HepG2 (cell line): Measurements from ENCODE around the gene NINJ2. TPM values are rescaled to one million over a fixed set of nuclear protein-coding genes. Genes with fewer than 3 reads are reported as not detected.

ENCODE experiments used
- ELF1 ChIP-seq: sonication (generic); formaldehyde crosslinking; IDR thresholded peaks from 2 replicates; pipeline ENCODE4 v1.4.0; 2020; ENCODE audit warnings: missing genetic modification reagents
- HIC2 ChIP-seq: sonication (generic); formaldehyde crosslinking; IDR thresholded peaks from 2 replicates; pipeline ENCODE4 v1.9.0; 2022; ENCODE audit warnings: low read depth, missing genetic modification reagents
- HNRNPLL ChIP-seq: fragments of 200-400 bp; formaldehyde crosslinking; IDR thresholded peaks from 2 replicates; pipeline ENCODE4 v1.6.1; 2017; ENCODE audit warnings: mild to moderate bottlenecking, low read depth, low read length; ENCODE audit not compliant: poor library complexity, severe bottlenecking
- RBM39 ChIP-seq: fragments of 200-400 bp; formaldehyde crosslinking; IDR thresholded peaks from one replicate; pipeline ENCODE4 v1.6.1; 2018; ENCODE audit warnings: antibody characterized with exemption, mild to moderate bottlenecking, low read depth, low read length; ENCODE audit not compliant: poor library complexity, severe bottlenecking
- ZBTB7A ChIP-seq: sonication (generic); formaldehyde crosslinking; IDR thresholded peaks from 2 replicates; pipeline ENCODE4 v1.8.0; 2022; ENCODE audit warnings: mild to moderate bottlenecking, missing genetic modification reagents
- ZFX ChIP-seq: sonication (generic); formaldehyde crosslinking; IDR thresholded peaks from 2 replicates; pipeline ENCODE4 v1.4.0; 2020; ENCODE audit warnings: mild to moderate bottlenecking, low read depth, missing genetic modification reagents, moderate library complexity
- ZNF263 ChIP-seq: sonication (generic); formaldehyde crosslinking; IDR thresholded peaks from 2 replicates; pipeline ENCODE4 v1.4.0; 2020; ENCODE audit warnings: missing genetic modification reagents
- ZNF609 ChIP-seq: sonication (generic); formaldehyde crosslinking; IDR thresholded peaks from 2 replicates; pipeline ENCODE4 v1.4.0; 2020; ENCODE audit warnings: mild to moderate bottlenecking, missing genetic modification reagents, borderline replicate concordance
- ZNF615 ChIP-seq: sonication (generic); formaldehyde crosslinking; IDR thresholded peaks from 2 replicates; pipeline ENCODE4 v1.5.0; 2020; ENCODE audit warnings: mild to moderate bottlenecking, missing genetic modification reagents, borderline replicate concordance
- ZNF7 ChIP-seq: IDR thresholded peaks from 2 replicates; pipeline ENCODE4 v1.6.1; 2016; ENCODE audit warnings: missing biosample characterization, missing genetic modification reagents
- ZSCAN9 ChIP-seq: IDR thresholded peaks from 2 replicates; pipeline ENCODE4 v1.6.1; 2016; ENCODE audit warnings: borderline replicate concordance
- polyA plus RNA-seq, 8 experiments: library from polyadenylated mRNA; depleted of rRNA in 3 of 8; stranded (reverse) in 7 of 8; unstranded in 1 of 8; fragments of >200 nt; fragmentation: Illumina TruSeq in 4 of 8; extraction: Trizol in 4 of 8; gene quantifications; 2 replicates each; pipeline versions ENCODE4 v1.2.1 to v1.2.3, GENCODE V29; 2011 to 2016; ENCODE audit warnings: low read depth in 4 of 8, missing spikeins in 1 of 8, mixed read lengths in 1 of 8; ENCODE audit not compliant: insufficient read depth in 1 of 8
- total RNA-seq, 5 experiments: library from RNA; depleted of rRNA; stranded (reverse); fragments of >200 nt; fragmentation: Illumina TruSeq; extraction: Trizol; gene quantifications; 2 replicates each; pipeline ENCODE4 v1.2.3, GENCODE V29; 2016; ENCODE audit warnings: low read depth in 1 of 5
- TF ChIP-seq, protein P1 (sequence below): sonication (generic); formaldehyde crosslinking; IDR thresholded peaks from 2 replicates; pipeline ENCODE4 v1.4.0; 2020; ENCODE audit warnings: missing genetic modification reagents
- TF ChIP-seq, protein P2 (sequence below): IDR thresholded peaks from 2 replicates; pipeline ENCODE4 v1.6.1; 2016; ENCODE audit warnings: missing compliant biosample characterization, missing genetic modification reagents, borderline replicate concordance
- TF ChIP-seq, protein P3 (sequence below): sonication (generic); formaldehyde crosslinking; IDR thresholded peaks from 2 replicates; pipeline ENCODE4 v1.4.0; 2020; ENCODE audit warnings: mild to moderate bottlenecking, missing genetic modification reagents

Gene NINJ2
- total and polyA plus RNA-seq, 2 of the 13 experiments (the other 11 are each of a cell fraction or from before 2014, with no cell fraction given), result 0.62 to 3.8 TPM

DNA sequence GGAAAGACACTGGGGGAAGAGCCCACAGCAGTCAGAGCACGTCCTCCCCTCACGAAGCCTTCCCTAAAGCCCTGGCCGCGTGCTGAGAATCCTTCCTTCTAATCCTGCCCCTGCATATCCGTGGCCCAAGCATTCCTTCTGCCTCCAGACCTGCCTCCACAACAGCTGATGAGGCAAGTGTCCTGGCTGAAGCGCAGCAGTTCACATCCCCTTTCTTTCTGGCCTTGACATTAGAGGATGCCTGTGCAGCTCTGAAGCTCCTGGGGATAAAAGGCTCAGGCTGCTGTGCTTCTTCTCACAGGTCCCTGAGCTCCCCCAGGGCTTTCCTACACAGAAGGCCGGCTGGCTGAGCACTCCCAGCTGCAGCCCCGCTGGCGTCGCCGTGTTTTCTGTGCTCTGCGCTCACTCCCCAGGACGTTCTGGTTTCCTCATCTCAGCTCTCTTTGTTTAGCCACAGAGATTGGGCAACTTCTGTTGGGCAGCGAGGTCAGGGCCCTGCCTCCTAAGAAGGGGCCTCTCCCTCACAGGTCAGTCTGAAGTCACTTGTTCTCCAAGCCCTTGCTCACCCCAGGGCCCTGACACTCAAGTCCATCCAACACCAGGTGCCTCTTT lies 45.8 kb downstream of the NINJ2 start (continued):
- TF ChIP-seq ZNF609 (CRISPR knock-in tag), result peak; percentile 50; the same call in 1 of the 2 replicates
- TF ChIP-seq HNRNPLL, result peak; percentile 67
- TF ChIP-seq ELF1 (CRISPR knock-in tag), result peak; percentile 62
- TF ChIP-seq, protein P1, sequence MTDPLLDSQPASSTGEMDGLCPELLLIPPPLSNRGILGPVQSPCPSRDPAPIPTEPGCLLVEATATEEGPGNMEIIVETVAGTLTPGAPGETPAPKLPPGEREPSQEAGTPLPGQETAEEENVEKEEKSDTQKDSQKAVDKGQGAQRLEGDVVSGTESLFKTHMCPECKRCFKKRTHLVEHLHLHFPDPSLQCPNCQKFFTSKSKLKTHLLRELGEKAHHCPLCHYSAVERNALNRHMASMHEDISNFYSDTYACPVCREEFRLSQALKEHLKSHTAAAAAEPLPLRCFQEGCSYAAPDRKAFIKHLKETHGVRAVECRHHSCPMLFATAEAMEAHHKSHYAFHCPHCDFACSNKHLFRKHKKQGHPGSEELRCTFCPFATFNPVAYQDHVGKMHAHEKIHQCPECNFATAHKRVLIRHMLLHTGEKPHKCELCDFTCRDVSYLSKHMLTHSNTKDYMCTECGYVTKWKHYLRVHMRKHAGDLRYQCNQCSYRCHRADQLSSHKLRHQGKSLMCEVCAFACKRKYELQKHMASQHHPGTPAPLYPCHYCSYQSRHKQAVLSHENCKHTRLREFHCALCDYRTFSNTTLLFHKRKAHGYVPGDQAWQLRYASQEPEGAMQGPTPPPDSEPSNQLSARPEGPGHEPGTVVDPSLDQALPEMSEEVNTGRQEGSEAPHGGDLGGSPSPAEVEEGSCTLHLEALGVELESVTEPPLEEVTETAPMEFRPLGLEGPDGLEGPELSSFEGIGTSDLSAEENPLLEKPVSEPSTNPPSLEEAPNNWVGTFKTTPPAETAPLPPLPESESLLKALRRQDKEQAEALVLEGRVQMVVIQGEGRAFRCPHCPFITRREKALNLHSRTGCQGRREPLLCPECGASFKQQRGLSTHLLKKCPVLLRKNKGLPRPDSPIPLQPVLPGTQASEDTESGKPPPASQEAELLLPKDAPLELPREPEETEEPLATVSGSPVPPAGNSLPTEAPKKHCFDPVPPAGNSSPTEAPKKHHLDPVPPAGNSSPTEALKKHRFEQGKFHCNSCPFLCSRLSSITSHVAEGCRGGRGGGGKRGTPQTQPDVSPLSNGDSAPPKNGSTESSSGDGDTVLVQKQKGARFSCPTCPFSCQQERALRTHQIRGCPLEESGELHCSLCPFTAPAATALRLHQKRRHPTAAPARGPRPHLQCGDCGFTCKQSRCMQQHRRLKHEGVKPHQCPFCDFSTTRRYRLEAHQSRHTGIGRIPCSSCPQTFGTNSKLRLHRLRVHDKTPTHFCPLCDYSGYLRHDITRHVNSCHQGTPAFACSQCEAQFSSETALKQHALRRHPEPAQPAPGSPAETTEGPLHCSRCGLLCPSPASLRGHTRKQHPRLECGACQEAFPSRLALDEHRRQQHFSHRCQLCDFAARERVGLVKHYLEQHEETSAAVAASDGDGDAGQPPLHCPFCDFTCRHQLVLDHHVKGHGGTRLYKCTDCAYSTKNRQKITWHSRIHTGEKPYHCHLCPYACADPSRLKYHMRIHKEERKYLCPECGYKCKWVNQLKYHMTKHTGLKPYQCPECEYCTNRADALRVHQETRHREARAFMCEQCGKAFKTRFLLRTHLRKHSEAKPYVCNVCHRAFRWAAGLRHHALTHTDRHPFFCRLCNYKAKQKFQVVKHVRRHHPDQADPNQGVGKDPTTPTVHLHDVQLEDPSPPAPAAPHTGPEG (CRISPR knock-in tag), result no peak
- TF ChIP-seq ZBTB7A (CRISPR knock-in tag), result peak; percentile 51; the same call in 1 of the 2 replicates
- peak; percentile 73; the same call in 1 of the 2 replicates for TF ChIP-seq ZSCAN9 (CRISPR knock-in tag)
- peak; percentile 74 for TF ChIP-seq ZFX (CRISPR knock-in tag)
- TF ChIP-seq RBM39, result no peak
- TF ChIP-seq, protein P2, sequence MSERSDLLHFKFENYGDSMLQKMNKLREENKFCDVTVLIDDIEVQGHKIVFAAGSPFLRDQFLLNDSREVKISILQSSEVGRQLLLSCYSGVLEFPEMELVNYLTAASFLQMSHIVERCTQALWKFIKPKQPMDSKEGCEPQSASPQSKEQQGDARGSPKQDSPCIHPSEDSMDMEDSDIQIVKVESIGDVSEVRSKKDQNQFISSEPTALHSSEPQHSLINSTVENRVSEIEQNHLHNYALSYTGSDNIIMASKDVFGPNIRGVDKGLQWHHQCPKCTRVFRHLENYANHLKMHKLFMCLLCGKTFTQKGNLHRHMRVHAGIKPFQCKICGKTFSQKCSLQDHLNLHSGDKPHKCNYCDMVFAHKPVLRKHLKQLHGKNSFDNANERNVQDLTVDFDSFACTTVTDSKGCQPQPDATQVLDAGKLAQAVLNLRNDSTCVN (CRISPR knock-in tag), result peak; percentile 49; the same call in 1 of the 2 replicates
- TF ChIP-seq, protein P3, sequence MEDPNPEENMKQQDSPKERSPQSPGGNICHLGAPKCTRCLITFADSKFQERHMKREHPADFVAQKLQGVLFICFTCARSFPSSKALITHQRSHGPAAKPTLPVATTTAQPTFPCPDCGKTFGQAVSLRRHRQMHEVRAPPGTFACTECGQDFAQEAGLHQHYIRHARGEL (CRISPR knock-in tag), result no peak
- no peak for TF ChIP-seq ZNF615
- TF ChIP-seq ZNF7, result no peak
- peak; percentile 66 for TF ChIP-seq HIC2 (CRISPR knock-in tag)
- peak; percentile 79 for TF ChIP-seq ZNF263
